WTC11 (cell line): ENCODE results near the gene CPB2.

ENCODE experiments used
- FOXP1 ChIP-seq: sonication (generic); formaldehyde crosslinking; IDR thresholded peaks from 2 replicates; pipeline ENCODE4 v1.8.0; 2022; ENCODE audit warnings: missing genetic modification reagents, mild to moderate bottlenecking, moderate library complexity, borderline replicate concordance
- GABPB1 ChIP-seq: sonication (generic); formaldehyde crosslinking; IDR thresholded peaks from 2 replicates; pipeline ENCODE4 v1.8.1; 2023; ENCODE audit warnings: mild to moderate bottlenecking, missing genetic modification reagents
- NFE2L1 ChIP-seq: sonication (generic); formaldehyde crosslinking; IDR thresholded peaks from 2 replicates; pipeline ENCODE4 v1.8.1; 2023; ENCODE audit warnings: missing genetic modification reagents
- SMAD3 ChIP-seq: sonication (generic); formaldehyde crosslinking; IDR thresholded peaks from 2 replicates; pipeline ENCODE4 v1.8.0; 2022; ENCODE audit warnings: missing genetic modification reagents, mild to moderate bottlenecking, borderline replicate concordance
- SMAD4 ChIP-seq: sonication (generic); formaldehyde crosslinking; IDR thresholded peaks from 2 replicates; pipeline ENCODE4 v1.8.0; 2022; ENCODE audit warnings: mild to moderate bottlenecking, missing genetic modification reagents
- TCF7 ChIP-seq: sonication (generic); formaldehyde crosslinking; IDR thresholded peaks from 2 replicates; pipeline ENCODE4 v1.8.0; 2022; ENCODE audit warnings: mild to moderate bottlenecking, low read depth, missing genetic modification reagents, moderate library complexity
- TF ChIP-seq, protein P1 (sequence below): fragments of 200-600 bp; IDR thresholded peaks from 2 replicates; pipeline ENCODE4 v1.8.0; 2022; ENCODE audit warnings: antibody characterized with exemption
- TF ChIP-seq, protein P2 (sequence below): sonication (generic); formaldehyde crosslinking; IDR thresholded peaks from 2 replicates; pipeline ENCODE4 v1.8.1; 2022; ENCODE audit warnings: missing genetic modification reagents, borderline replicate concordance
- TF ChIP-seq, protein P3 (sequence below): sonication (generic); formaldehyde crosslinking; IDR thresholded peaks from 2 replicates; pipeline ENCODE4 v1.8.1; 2023; ENCODE audit warnings: mild to moderate bottlenecking, missing genetic modification reagents, moderate library complexity
- TF ChIP-seq, protein P4 (sequence below): sonication (generic); formaldehyde crosslinking; IDR thresholded peaks from 2 replicates; pipeline ENCODE4 v1.8.0; 2022; ENCODE audit warnings: missing genetic modification reagents
- TF ChIP-seq, protein P5 (sequence below): sonication (generic); formaldehyde crosslinking; conservative IDR thresholded peaks from 2 replicates; pipeline ENCODE4 v1.8.1; 2022; ENCODE audit warnings: mild to moderate bottlenecking, missing genetic modification reagents

DNA sequence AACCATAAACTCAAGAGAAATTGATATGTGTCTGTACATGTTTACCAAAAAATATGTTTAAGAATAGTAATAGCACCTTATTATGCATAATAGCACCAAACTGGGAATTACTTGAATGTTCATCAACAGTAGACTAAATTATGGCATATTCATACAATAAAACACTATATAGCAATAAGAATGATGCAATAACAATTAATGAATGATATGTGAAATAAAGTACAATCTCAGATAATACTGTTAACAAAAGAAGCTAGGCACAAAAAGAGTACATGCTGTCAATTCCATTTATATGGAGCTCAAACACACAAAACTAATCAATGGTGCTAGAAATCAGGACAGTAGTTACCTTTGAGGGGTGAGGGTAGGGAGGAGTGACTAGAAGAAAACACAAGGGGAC is 88.6 kb downstream of the CPB2 start:
- TF ChIP-seq NFE2L1 (CRISPR knock-in tag) (no peak), FOXP1 (CRISPR knock-in tag) (no peak), SMAD3 (no peak), GABPB1 (CRISPR knock-in tag) (no peak), TCF7 (CRISPR knock-in tag) (no peak), SMAD4 (no peak)
- TF ChIP-seq, protein P1, sequence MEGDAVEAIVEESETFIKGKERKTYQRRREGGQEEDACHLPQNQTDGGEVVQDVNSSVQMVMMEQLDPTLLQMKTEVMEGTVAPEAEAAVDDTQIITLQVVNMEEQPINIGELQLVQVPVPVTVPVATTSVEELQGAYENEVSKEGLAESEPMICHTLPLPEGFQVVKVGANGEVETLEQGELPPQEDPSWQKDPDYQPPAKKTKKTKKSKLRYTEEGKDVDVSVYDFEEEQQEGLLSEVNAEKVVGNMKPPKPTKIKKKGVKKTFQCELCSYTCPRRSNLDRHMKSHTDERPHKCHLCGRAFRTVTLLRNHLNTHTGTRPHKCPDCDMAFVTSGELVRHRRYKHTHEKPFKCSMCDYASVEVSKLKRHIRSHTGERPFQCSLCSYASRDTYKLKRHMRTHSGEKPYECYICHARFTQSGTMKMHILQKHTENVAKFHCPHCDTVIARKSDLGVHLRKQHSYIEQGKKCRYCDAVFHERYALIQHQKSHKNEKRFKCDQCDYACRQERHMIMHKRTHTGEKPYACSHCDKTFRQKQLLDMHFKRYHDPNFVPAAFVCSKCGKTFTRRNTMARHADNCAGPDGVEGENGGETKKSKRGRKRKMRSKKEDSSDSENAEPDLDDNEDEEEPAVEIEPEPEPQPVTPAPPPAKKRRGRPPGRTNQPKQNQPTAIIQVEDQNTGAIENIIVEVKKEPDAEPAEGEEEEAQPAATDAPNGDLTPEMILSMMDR = no peak
- TF ChIP-seq, protein P2, sequence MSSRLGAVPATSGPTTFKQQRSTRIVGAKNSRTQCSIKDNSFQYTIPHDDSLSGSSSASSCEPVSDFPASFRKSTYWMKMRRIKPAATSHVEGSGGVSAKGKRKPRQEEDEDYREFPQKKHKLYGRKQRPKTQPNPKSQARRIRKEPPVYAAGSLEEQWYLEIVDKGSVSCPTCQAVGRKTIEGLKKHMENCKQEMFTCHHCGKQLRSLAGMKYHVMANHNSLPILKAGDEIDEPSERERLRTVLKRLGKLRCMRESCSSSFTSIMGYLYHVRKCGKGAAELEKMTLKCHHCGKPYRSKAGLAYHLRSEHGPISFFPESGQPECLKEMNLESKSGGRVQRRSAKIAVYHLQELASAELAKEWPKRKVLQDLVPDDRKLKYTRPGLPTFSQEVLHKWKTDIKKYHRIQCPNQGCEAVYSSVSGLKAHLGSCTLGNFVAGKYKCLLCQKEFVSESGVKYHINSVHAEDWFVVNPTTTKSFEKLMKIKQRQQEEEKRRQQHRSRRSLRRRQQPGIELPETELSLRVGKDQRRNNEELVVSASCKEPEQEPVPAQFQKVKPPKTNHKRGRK = no peak
- TF ChIP-seq, protein P3, sequence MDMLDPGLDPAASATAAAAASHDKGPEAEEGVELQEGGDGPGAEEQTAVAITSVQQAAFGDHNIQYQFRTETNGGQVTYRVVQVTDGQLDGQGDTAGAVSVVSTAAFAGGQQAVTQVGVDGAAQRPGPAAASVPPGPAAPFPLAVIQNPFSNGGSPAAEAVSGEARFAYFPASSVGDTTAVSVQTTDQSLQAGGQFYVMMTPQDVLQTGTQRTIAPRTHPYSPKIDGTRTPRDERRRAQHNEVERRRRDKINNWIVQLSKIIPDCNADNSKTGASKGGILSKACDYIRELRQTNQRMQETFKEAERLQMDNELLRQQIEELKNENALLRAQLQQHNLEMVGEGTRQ (CRISPR knock-in tag) = no peak
- TF ChIP-seq, protein P4, sequence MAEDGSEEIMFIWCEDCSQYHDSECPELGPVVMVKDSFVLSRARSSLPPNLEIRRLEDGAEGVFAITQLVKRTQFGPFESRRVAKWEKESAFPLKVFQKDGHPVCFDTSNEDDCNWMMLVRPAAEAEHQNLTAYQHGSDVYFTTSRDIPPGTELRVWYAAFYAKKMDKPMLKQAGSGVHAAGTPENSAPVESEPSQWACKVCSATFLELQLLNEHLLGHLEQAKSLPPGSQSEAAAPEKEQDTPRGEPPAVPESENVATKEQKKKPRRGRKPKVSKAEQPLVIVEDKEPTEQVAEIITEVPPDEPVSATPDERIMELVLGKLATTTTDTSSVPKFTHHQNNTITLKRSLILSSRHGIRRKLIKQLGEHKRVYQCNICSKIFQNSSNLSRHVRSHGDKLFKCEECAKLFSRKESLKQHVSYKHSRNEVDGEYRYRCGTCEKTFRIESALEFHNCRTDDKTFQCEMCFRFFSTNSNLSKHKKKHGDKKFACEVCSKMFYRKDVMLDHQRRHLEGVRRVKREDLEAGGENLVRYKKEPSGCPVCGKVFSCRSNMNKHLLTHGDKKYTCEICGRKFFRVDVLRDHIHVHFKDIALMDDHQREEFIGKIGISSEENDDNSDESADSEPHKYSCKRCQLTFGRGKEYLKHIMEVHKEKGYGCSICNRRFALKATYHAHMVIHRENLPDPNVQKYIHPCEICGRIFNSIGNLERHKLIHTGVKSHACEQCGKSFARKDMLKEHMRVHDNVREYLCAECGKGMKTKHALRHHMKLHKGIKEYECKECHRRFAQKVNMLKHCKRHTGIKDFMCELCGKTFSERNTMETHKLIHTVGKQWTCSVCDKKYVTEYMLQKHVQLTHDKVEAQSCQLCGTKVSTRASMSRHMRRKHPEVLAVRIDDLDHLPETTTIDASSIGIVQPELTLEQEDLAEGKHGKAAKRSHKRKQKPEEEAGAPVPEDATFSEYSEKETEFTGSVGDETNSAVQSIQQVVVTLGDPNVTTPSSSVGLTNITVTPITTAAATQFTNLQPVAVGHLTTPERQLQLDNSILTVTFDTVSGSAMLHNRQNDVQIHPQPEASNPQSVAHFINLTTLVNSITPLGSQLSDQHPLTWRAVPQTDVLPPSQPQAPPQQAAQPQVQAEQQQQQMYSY (CRISPR knock-in tag) = no peak
- TF ChIP-seq, protein P5, sequence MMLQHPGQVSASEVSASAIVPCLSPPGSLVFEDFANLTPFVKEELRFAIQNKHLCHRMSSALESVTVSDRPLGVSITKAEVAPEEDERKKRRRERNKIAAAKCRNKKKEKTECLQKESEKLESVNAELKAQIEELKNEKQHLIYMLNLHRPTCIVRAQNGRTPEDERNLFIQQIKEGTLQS (CRISPR knock-in tag) = no peak
